AG09319 (cell line): ENCODE data around the gene PCNX3.
"Not testable (repeated sequence)": the region's sequence is repeated elsewhere in the genome, so short reads cannot be mapped to it uniquely, and the experiment has no call there.

Experiments used
- DNase-seq: peaks from one replicate; pipeline ENCODE4 v3.0.0-alpha.2; 2010; ENCODE audit warnings: low read depth; ENCODE audit errors: extremely low read depth
- TF ChIP-seq, protein P1 (sequence below): IDR thresholded peaks from 2 replicates; pipeline ENCODE4 v1.5.1; 2011; ENCODE audit warnings: low read depth, mild to moderate bottlenecking, inconsistent platforms, low read length, moderate library complexity

The PCNX3 gene

GRCh38 chr11:65658174-65659021 is 42.8 kb downstream of the PCNX3 start:
- DNase-seq, result no peak
- TF ChIP-seq, protein P1, sequence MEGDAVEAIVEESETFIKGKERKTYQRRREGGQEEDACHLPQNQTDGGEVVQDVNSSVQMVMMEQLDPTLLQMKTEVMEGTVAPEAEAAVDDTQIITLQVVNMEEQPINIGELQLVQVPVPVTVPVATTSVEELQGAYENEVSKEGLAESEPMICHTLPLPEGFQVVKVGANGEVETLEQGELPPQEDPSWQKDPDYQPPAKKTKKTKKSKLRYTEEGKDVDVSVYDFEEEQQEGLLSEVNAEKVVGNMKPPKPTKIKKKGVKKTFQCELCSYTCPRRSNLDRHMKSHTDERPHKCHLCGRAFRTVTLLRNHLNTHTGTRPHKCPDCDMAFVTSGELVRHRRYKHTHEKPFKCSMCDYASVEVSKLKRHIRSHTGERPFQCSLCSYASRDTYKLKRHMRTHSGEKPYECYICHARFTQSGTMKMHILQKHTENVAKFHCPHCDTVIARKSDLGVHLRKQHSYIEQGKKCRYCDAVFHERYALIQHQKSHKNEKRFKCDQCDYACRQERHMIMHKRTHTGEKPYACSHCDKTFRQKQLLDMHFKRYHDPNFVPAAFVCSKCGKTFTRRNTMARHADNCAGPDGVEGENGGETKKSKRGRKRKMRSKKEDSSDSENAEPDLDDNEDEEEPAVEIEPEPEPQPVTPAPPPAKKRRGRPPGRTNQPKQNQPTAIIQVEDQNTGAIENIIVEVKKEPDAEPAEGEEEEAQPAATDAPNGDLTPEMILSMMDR, result no peak

DNA sequence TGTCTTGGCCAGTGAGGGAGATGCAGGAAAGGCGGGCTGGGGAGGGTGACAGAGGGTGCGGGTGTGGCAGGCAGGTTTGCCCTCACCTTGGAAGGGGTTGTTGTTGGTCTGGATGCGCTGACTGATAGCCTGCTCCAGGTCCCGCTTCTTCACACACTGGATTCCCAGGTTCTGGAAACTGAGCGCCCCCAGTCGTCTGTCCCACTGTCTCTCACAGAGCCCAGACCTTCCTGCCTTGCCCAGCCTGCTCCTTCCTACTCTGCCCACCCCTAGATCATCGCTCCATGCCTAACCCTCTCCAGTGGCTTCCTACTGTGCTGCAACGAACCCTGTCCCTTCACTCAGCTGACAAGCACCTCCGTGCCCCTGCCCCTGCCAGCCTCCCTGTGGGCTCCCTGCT is 44.5 kb downstream of the PCNX3 start:
- no peak for DNase-seq
- TF ChIP-seq, protein P1, result no peak

DNA sequence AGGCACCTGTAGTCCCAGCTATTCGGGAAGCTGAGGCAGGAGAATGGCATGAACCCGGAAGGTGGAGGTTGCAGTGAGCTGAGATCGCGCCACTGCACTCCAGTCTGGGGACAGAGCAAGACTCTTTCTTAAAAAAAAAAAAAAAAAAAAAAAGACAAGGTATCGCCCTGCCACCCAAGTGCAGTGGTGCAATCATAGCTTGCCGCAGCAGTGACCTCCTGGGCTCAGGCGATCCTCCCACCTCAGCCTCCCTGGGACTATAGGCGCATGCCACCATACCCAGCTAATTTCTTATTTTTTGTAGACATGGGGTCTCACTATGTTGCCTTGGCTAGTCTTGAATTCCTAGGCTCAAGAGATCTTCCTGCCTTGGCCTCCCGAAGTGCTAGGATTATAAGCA is 45.3 kb downstream of the PCNX3 start:
- DNase-seq, result not testable (repeated sequence)

DNA sequence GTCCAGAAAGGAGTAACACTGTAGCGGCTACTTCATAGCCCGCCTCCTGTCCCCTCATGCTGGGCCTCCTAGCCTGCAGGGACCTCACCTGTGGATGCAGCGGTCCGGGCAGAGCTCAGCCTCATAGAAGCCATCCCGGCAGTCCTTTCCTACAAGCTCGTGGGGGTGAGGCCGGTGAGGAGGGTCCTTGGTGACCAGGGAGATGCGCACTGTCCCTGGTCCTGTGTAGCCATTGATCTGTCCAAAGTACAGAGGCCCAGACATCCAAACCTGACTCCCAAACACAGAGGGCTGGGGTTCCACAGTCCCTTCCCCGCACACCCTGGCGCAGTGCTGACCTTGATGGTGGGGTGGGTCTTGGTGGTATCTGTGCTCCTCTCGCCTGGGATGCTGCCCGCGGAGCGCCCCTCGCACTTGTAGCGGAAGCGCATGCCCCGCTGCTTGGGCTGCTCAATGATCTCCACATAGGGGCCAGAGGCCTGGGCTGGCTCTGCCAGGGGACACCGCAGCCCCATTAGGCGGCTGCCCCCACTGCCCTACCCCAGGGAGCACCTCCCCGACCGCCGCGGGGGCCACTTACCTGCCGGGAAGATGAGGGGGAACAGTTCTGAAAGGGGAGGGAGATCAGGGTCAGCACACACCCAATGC is 46.1 kb downstream of the PCNX3 start:
- TF ChIP-seq, protein P1, result no peak
- no peak for DNase-seq

GRCh38 chr11:65662247-65662798 is 46.7 kb downstream of the PCNX3 start:
- TF ChIP-seq, protein P1, result no peak
- no peak for DNase-seq

- DNase-seq, result peak; percentile 90
- TF ChIP-seq, protein P1, result no peak
Measured at GRCh38 chr11:65662799-65663638, 47.4 kb downstream of the PCNX3 start, which contains the start of gene RELA. Gene RELA, minus strand, starts transcription at chr11:65662916. Its CDS starts 84 bp downstream, at chr11:65662832.

GRCh38 chr11:65663639-65664200 is 48.1 kb downstream of the PCNX3 start:
- peak; percentile 45 for DNase-seq
- TF ChIP-seq, protein P1, result no peak
